ENCODE measurements around the gene OR2B2.
"Not testable (repeated sequence)": the region's sequence is repeated elsewhere in the genome, so short reads cannot be mapped to it uniquely, and the experiment has no call there.

GRCh38 chr6:27929930-27930329 lies 17.7 kb upstream of the OR2B2 start:
- TF ChIP-seq CTCF, POLR2A (IDR thresholded peaks at IDR 0.05): not testable (repeated sequence)

Data from body of pancreas (tissue), 4 donors.